ENCODE data around the gene WFDC5. TPM values are rescaled to one million over a fixed set of nuclear protein-coding genes. Genes with fewer than 3 reads are reported as not detected.

Gene WFDC5
- total RNA-seq, 1 donor from 2014 or later, result 1.0 TPM

- Histone ChIP-seq H3K36me3 (ENCODE audit: control insufficient read depth, insufficient read depth, low read length) (no peaks in the 10 kb centered on the region), H3K27me3 (ENCODE audit: control insufficient read depth, insufficient read depth, low read length) (no peaks in the 10 kb centered on the region), H3K4me3 (ENCODE audit: low read depth, low read length) (no peak overlapping the region)
- TF ChIP-seq, protein P1, sequence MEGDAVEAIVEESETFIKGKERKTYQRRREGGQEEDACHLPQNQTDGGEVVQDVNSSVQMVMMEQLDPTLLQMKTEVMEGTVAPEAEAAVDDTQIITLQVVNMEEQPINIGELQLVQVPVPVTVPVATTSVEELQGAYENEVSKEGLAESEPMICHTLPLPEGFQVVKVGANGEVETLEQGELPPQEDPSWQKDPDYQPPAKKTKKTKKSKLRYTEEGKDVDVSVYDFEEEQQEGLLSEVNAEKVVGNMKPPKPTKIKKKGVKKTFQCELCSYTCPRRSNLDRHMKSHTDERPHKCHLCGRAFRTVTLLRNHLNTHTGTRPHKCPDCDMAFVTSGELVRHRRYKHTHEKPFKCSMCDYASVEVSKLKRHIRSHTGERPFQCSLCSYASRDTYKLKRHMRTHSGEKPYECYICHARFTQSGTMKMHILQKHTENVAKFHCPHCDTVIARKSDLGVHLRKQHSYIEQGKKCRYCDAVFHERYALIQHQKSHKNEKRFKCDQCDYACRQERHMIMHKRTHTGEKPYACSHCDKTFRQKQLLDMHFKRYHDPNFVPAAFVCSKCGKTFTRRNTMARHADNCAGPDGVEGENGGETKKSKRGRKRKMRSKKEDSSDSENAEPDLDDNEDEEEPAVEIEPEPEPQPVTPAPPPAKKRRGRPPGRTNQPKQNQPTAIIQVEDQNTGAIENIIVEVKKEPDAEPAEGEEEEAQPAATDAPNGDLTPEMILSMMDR (IDR thresholded peaks at IDR 0.05; ENCODE audit: insufficient read depth, low read length, poor library complexity, severe bottlenecking), result no peak
- DNase-seq (ENCODE audit: low read depth), result no peak
These were observed 41.8 kb downstream of the WFDC5 start for GRCh38 chr20:45073221-45073620.

GRCh38 chr20:45072066-45072465, 42.9 kb downstream of the WFDC5 start:
- no peaks in the 10 kb centered on the region for H3K36me3 ChIP-seq (ENCODE audit: control insufficient read depth, insufficient read depth, low read length)
- no peak for DNase-seq (ENCODE audit: low read depth)
- no peaks in the 10 kb centered on the region for H3K27me3 ChIP-seq (ENCODE audit: control insufficient read depth, insufficient read depth, low read length)
- no peak overlapping the region for H3K4me3 ChIP-seq (ENCODE audit: low read depth, low read length)
- TF ChIP-seq, protein P1 (IDR thresholded peaks at IDR 0.05; ENCODE audit: insufficient read depth, low read length, poor library complexity, severe bottlenecking), result no peak

DNA sequence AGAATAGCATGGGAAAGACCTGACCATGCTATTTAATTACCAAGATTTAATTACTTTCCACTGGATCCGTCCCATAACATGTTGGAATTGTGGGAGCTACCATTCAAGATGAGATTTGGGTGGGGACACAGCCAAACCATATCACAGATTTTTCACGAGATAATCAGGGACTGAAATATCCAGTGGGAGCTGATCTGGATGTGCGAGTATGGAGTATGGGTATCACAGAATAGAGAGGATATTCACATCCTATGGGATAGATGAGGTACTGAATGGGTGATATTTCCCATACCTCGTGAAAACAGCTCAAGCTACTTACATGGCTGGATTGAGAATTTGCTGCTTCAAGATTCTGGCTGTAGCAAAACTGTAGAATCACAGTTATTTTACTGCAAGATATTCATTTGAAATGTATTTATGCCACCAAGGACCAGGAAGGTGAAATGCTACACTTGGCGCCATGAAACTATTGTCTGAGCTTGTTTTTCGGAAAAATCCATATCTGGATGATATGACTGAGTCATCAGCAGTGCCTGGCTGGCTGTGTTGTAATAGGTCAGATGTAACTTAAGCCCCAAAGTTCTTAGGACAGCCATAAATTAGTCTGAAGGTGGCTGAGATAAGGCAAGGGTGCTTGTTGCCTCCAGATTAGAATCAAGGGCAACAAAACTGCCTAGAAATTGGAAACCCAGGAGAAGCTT, 43.9 kb downstream of the WFDC5 start:
- H3K36me3 ChIP-seq (ENCODE audit: control insufficient read depth, insufficient read depth, low read length), result no peaks in the 10 kb centered on the region
- no peak for DNase-seq (ENCODE audit: low read depth)
- TF ChIP-seq, protein P1 (IDR thresholded peaks at IDR 0.05; ENCODE audit: insufficient read depth, low read length, poor library complexity, severe bottlenecking), result no peak

DNA sequence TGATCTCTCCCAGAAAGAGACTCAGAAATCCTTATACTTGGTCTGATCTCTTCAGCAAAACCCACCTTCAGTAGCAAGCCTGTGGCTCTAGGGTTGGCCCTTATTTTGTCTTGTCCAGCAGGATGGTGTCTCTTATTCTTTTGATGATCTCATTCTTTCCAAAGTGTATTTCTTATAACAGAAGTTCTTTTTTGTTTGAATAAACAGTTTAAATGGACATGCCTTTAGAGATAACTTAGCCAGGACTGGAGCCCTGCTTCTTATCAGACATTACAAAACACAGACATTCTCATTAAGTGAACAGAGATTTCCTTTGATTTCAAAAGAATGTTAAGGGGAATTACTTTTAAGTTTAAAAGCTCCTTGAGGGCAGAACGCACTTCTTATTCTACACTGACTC, 45.7 kb downstream of the WFDC5 start:
- TF ChIP-seq, protein P1 (IDR thresholded peaks at IDR 0.05; ENCODE audit: insufficient read depth, low read length, poor library complexity, severe bottlenecking), result no peak
- no peaks in the 10 kb centered on the region for H3K27me3 ChIP-seq (ENCODE audit: control insufficient read depth, insufficient read depth, low read length)
- no peaks in the 10 kb centered on the region for H3K36me3 ChIP-seq (ENCODE audit: control insufficient read depth, insufficient read depth, low read length)
- no peak for DNase-seq (ENCODE audit: low read depth)
- H3K4me3 ChIP-seq (ENCODE audit: low read depth, low read length), result no peak overlapping the region

More for the DNA sequence above, 43.9 kb downstream of the WFDC5 start:
- Histone ChIP-seq H3K4me3 (ENCODE audit: low read depth, low read length) (no peak overlapping the region), H3K27me3 (ENCODE audit: control insufficient read depth, insufficient read depth, low read length) (no peaks in the 10 kb centered on the region)

- Histone ChIP-seq H3K36me3 (ENCODE audit: control insufficient read depth, insufficient read depth, low read length) (no peaks in the 10 kb centered on the region), H3K4me3 (ENCODE audit: low read depth, low read length) (no peak overlapping the region), H3K27me3 (ENCODE audit: control insufficient read depth, insufficient read depth, low read length) (no peaks in the 10 kb centered on the region)
- TF ChIP-seq, protein P1 (IDR thresholded peaks at IDR 0.05; ENCODE audit: insufficient read depth, low read length, poor library complexity, severe bottlenecking), result no peak
- DNase-seq (ENCODE audit: low read depth), result no peak
These were observed 47.4 kb downstream of the WFDC5 start for GRCh38 chr20:45067558-45067957.

- DNase-seq (ENCODE audit: low read depth), result no peak
- no peaks in the 10 kb centered on the region for H3K36me3 ChIP-seq (ENCODE audit: control insufficient read depth, insufficient read depth, low read length)
- H3K4me3 ChIP-seq (ENCODE audit: low read depth, low read length), result no peak overlapping the region
- TF ChIP-seq, protein P1 (IDR thresholded peaks at IDR 0.05; ENCODE audit: insufficient read depth, low read length, poor library complexity, severe bottlenecking), result no peak
- H3K27me3 ChIP-seq (ENCODE audit: control insufficient read depth, insufficient read depth, low read length), result no peaks in the 10 kb centered on the region
These were observed 47.9 kb downstream of the WFDC5 start for GRCh38 chr20:45067087-45067486.
